HepG2 (cell line): ENCODE measurements around the gene TMEM9B. TPM values are rescaled to one million over a fixed set of nuclear protein-coding genes. Genes with fewer than 3 reads are reported as not detected.

Experiments
- ATAC-seq: fragments of 200-7000 bp; cut with Tn5 transposase; 3 replicates; pipeline ENCODE4 v1.9.1; 2020; ENCODE audit warnings: mild to moderate bottlenecking, moderate library complexity
- BruUV-seq: library from RNA; stranded (reverse); fragments of 400-500 nt; replicated peaks from 2 replicates; lab custom pipeline; 2021; lab: Mats Ljungman, UMichigan
- CTCF ChIA-PET: fragments of 300-600 bp; formaldehyde crosslinking; extraction: SDS; loops from one replicate; lab custom pipeline; 2021; ENCODE audit warnings: low total read pairs, inconsistent platforms, low intra/inter-chr PET ratio; lab: Yijun Ruan, JAX
- POLR2A ChIA-PET: fragments of 350-600 bp; sonication (Branson Sonifier 250); formaldehyde crosslinking; loops from one replicate; lab custom pipeline; 2020; ENCODE audit warnings: antibody characterized with exemption, inconsistent platforms; lab: Yijun Ruan, JAX
- DNase-seq: peaks from one replicate; pipeline ENCODE4 v3.0.0-alpha.2; 2015; ENCODE audit warnings: low spot score
- FAIRE-seq: peaks from 3 replicates; lab custom pipeline; 2011; peaks lifted over from hg19 to GRCh38; lab: Jason Lieb, UNC
- H2AFZ ChIP-seq: one replicate; pipeline ENCODE4 v1.6.1; 2011; ENCODE audit warnings: low read length, inconsistent platforms
- H3K27ac ChIP-seq: fragments of 300-600 bp; 3 replicates; pipeline ENCODE4 v1.8.0; 2011; ENCODE audit warnings: mixed run types, mild to moderate bottlenecking, mixed read lengths, low read length, inconsistent platforms; ENCODE audit not compliant: insufficient read depth; ENCODE audit errors: extremely low read length
- H3K27me3 ChIP-seq, 2 experiments: fragments of 200-600 bp in 1 of 2; 2 replicates in 1 of 2; 3 replicates in 1 of 2; pipeline versions ENCODE4 v1.6.0 to v1.8.0; 2011; ENCODE audit warnings: low read length in 2 of 2, mild to moderate bottlenecking in 2 of 2, moderate library complexity in 2 of 2, inconsistent platforms in 1 of 2; ENCODE audit not compliant: insufficient read depth in 2 of 2, control insufficient read depth in 1 of 2
- H3K36me3 ChIP-seq, 2 experiments: fragments of 200-600 bp in 1 of 2; replicated peaks in 1 of 2; 2 replicates in 1 of 2; 3 replicates in 1 of 2; pipeline versions ENCODE4 v1.5.1 to v1.8.0; 2011; ENCODE audit warnings: low read length in 2 of 2, inconsistent platforms in 1 of 2; ENCODE audit not compliant: insufficient read depth in 2 of 2, control insufficient read depth in 1 of 2
- H3K4me1 ChIP-seq: 2 replicates; pipeline ENCODE4 v1.5.1; 2012; ENCODE audit warnings: low read length, inconsistent platforms; ENCODE audit not compliant: insufficient read depth
- H3K4me2 ChIP-seq: 2 replicates; pipeline ENCODE4 v1.6.0; 2011; ENCODE audit warnings: low read depth, low read length, inconsistent platforms
- H3K4me3 ChIP-seq, 3 experiments: fragments of 200-600 bp in 1 of 3; sonication (generic), shearing (Covaris generic) in 1 of 3; replicated peaks in 1 of 3; 2 replicates each; pipeline ENCODE4 v1.5.1; 2011 to 2016; ENCODE audit warnings: low read length in 3 of 3, inconsistent platforms in 2 of 3, low read depth in 2 of 3, mild to moderate bottlenecking in 2 of 3, control low read depth in 1 of 3, mixed read lengths in 1 of 3; ENCODE audit not compliant: insufficient read depth in 1 of 3
- H3K79me2 ChIP-seq: one replicate; pipeline ENCODE4 v1.6.1; 2011; ENCODE audit warnings: low read length, inconsistent platforms; ENCODE audit not compliant: insufficient read depth
- H3K9ac ChIP-seq: 2 replicates; pipeline ENCODE4 v1.6.0; 2011; ENCODE audit warnings: mild to moderate bottlenecking, low read depth, low read length, inconsistent platforms; ENCODE audit not compliant: insufficient read depth
- H3K9me3 ChIP-seq: 2 replicates; pipeline ENCODE4 v1.5.1; 2012; ENCODE audit warnings: mild to moderate bottlenecking, low read length
- H4K20me1 ChIP-seq: 2 replicates; pipeline ENCODE4 v1.6.0; 2011; ENCODE audit warnings: inconsistent platforms, mild to moderate bottlenecking, low read length, moderate library complexity; ENCODE audit not compliant: insufficient read depth
- E2F1 ChIP-seq: sonication (generic); formaldehyde crosslinking; IDR thresholded peaks from 2 replicates; pipeline ENCODE4 v1.5.0; 2020; ENCODE audit warnings: missing genetic modification reagents
- EZH2 ChIP-seq: conservative IDR thresholded peaks from 2 replicates; pipeline ENCODE4 v1.6.1; 2012; ENCODE audit warnings: mild to moderate bottlenecking, low read depth, low read length, moderate library complexity
- HMG20B ChIP-seq: conservative IDR thresholded peaks from 2 replicates; pipeline ENCODE4 v1.6.1; 2016; ENCODE audit warnings: missing genetic modification reagents, missing compliant biosample characterization
- NR2F2 ChIP-seq: IDR thresholded peaks from 2 replicates; pipeline ENCODE4 v1.6.1; 2012; ENCODE audit warnings: low read depth, inconsistent platforms, borderline replicate concordance
- ZFP36L2 ChIP-seq: sonication (generic); formaldehyde crosslinking; IDR thresholded peaks from 2 replicates; pipeline ENCODE4 v1.4.0; 2020; ENCODE audit warnings: missing genetic modification reagents
- ZSCAN31 ChIP-seq: sonication (generic); formaldehyde crosslinking; IDR thresholded peaks from 2 replicates; pipeline ENCODE4 v1.5.0; 2020; ENCODE audit warnings: low read depth, mild to moderate bottlenecking, missing genetic modification reagents
- WGBS: methylation state at CpG from one replicate; pipeline ENCODE4 v1.1.6; 2017; ENCODE audit warnings: low lambda C conversion rate; 5-methylcytosine and 5-hydroxymethylcytosine counted together
- in situ Hi-C: cut with HindIII; loops from 2 replicates; pipeline ENCODE4 v1.10.0; 2017; ENCODE audit warnings: low pct_unique_long_range_greater_than_20kb; ENCODE audit not compliant: extremely low pct_ligation_motif_present
- intact Hi-C: fragments of 100-400 bp; cut with micrococcal nuclease; formaldehyde crosslinking; loops from one replicate; pipeline ENCODE4 v1.10.0; 2022; ENCODE audit not compliant: unreplicated experiment
- polyA plus RNA-seq, 8 experiments: library from polyadenylated mRNA; depleted of rRNA in 3 of 8; stranded (reverse) in 7 of 8; unstranded in 1 of 8; fragments of >200 nt; fragmentation: Illumina TruSeq in 4 of 8; extraction: Trizol in 4 of 8; gene quantifications; 2 replicates each; pipeline versions ENCODE4 v1.2.1 to v1.2.3, GENCODE V29; 2011 to 2016; ENCODE audit warnings: low read depth in 4 of 8, missing spikeins in 1 of 8, mixed read lengths in 1 of 8; ENCODE audit not compliant: insufficient read depth in 1 of 8
- total RNA-seq, 5 experiments: library from RNA; depleted of rRNA; stranded (reverse); fragments of >200 nt; fragmentation: Illumina TruSeq; extraction: Trizol; gene quantifications; 2 replicates each; pipeline ENCODE4 v1.2.3, GENCODE V29; 2016; ENCODE audit warnings: low read depth in 1 of 5

Gene TMEM9B
- total and polyA plus RNA-seq, 2 of the 13 experiments (the other 11 are each of a cell fraction or from before 2014, with no cell fraction given) = 12.4 to 20.8 TPM

- no peak for TF ChIP-seq ZSCAN31 (CRISPR knock-in tag)
- TF ChIP-seq NR2F2 = no peak
- TF ChIP-seq HMG20B (CRISPR knock-in tag) = no peak
- no peak for TF ChIP-seq ZFP36L2 (CRISPR knock-in tag)
Observed at GRCh38 chr11:9008011-9008550, 43.8 kb upstream of the TMEM9B start (continued).

GRCh38 chr11:9005087-9005486, 40.8 kb upstream of the TMEM9B start:
- ATAC-seq (peak; percentile 13; the same call in 1 of the 3 replicates), FAIRE-seq (no peak), DNase-seq (no peak)
- no peak overlapping the region for H2AFZ ChIP-seq
- H3K9me3 ChIP-seq = no peaks in the 10 kb centered on the region
- POLR2A ChIA-PET = no interaction called here
- no peak overlapping the region for H3K27ac ChIP-seq
- H4K20me1 ChIP-seq = no peaks in the 10 kb centered on the region
- peak overlapping the region; percentile 79; the same call in 1 of the 2 replicates for H3K4me2 ChIP-seq
- in situ Hi-C loops = no loop called here
- no peak overlapping the region for H3K4me3 ChIP-seq
- CTCF ChIA-PET = no interaction called here
- no TSS peak for BruUV-seq
- H3K27me3 ChIP-seq = peaks cover 1 to 50% of the 10 kb centered on the region in 2 experiments
- peaks cover 11% of the 10 kb centered on the region for H3K4me1 ChIP-seq
- intact Hi-C loops = no loop called here
- TF ChIP-seq E2F1 (CRISPR knock-in tag) = no peak
- 0 out of 2 replicates have a peak, but pooled peaks have one; percentile 45 for TF ChIP-seq EZH2
- WGBS = 50% methylated on average over 4 of the region's 4 CpGs
- no peaks in the 10 kb centered on the region for H3K79me2 ChIP-seq
- no peaks in the 10 kb centered on the region for H3K36me3 ChIP-seq
- H3K9ac ChIP-seq = no peak overlapping the region
